T-helper 2 cell treated with Interferon-gamma antibody and Interleukin-4, amounts not matched to agents 100 ng/mL and 5 ng/mL, for 36 hours (primary cell): Measurements from ENCODE around the gene MCEMP1. TPM values are rescaled to one million over a fixed set of nuclear protein-coding genes. Genes with fewer than 3 reads are reported as not detected.

ENCODE experiments used
- intact Hi-C: fragments of 100-400 bp; cut with micrococcal nuclease; formaldehyde crosslinking; loops from one replicate; pipeline ENCODE4 v1.15.1; 2023
- total RNA-seq: library from RNA; stranded (reverse); gene quantifications from 2 replicates; pipeline ENCODE4 v1.2.3, GENCODE V29; 2022

Gene MCEMP1
- total RNA-seq, 1 donor from 2014 or later = not detected

- intact Hi-C loops = no loop called here
Measured at GRCh38 chr19:7670790-7671189, 6.1 kb upstream of the MCEMP1 start.

GRCh38 chr19:7672522-7672921 lies 4.4 kb upstream of the MCEMP1 start:
- intact Hi-C loops = no loop called here

- intact Hi-C loops = no loop called here
Measured at GRCh38 chr19:7674010-7675005, 2.6 kb upstream of the MCEMP1 start.

- intact Hi-C loops = no loop called here
Measured at GRCh38 chr19:7676376-7676775, 514 bp upstream of the MCEMP1 start.

GRCh38 chr19:7677669-7678311 lies 900 bp downstream of the MCEMP1 start:
- intact Hi-C loops = no loop called here

GRCh38 chr19:7678971-7679751 lies 2.3 kb downstream of the MCEMP1 start:
- intact Hi-C loops = no loop called here

GRCh38 chr19:7679771-7680605 lies 3.1 kb downstream of the MCEMP1 start:
- intact Hi-C loops = no loop called here

GRCh38 chr19:7680606-7681339 lies 3.9 kb downstream of the MCEMP1 start, which contains the start of gene TRAPPC5:
TRAPPC5 (plus strand) TSS chr19:7680833; CDS start chr19:7682254, 1,421 bp downstream.
- intact Hi-C loops = loop anchor here (1.0 kb wide), 3 partner anchors 28 to 119 kb away; no protein-coding TSS in a partner anchor

- intact Hi-C loops = loop anchor here (1.0 kb wide), 3 partner anchors 29 to 118 kb away; no protein-coding TSS in a partner anchor
Measured at GRCh38 chr19:7681340-7682174, 4.7 kb downstream of the MCEMP1 start.

- intact Hi-C loops = no loop called here
Measured at GRCh38 chr19:7682175-7682855, 5.4 kb downstream of the MCEMP1 start.

- intact Hi-C loops = no loop called here
Measured at GRCh38 chr19:7685546-7686445, 8.9 kb downstream of the MCEMP1 start.

- intact Hi-C loops = no loop called here
Measured at GRCh38 chr19:7687177-7687576, 10.3 kb downstream of the MCEMP1 start.

GRCh38 chr19:7689165-7689564 lies 12.3 kb downstream of the MCEMP1 start:
- intact Hi-C loops = no loop called here

- intact Hi-C loops = no loop called here
Measured at GRCh38 chr19:7690779-7691258, 13.9 kb downstream of the MCEMP1 start.

GRCh38 chr19:7691497-7691896 lies 14.6 kb downstream of the MCEMP1 start:
- intact Hi-C loops = no loop called here

- intact Hi-C loops = no loop called here
Measured at GRCh38 chr19:7692417-7693088, 15.7 kb downstream of the MCEMP1 start.

GRCh38 chr19:7694499-7694898 lies 17.6 kb downstream of the MCEMP1 start:
- intact Hi-C loops = no loop called here
